Measurements from ENCODE around the gene HADHB.

GRCh38 chr2:26224095-26224494, 20.6 kb upstream of the HADHB start:
- TF ChIP-seq EZH2 (IDR thresholded peaks at IDR 0.05; ENCODE audit: borderline replicate concordance) = no peak
- TF ChIP-seq CTCF (IDR thresholded peaks at IDR 0.05; ENCODE audit: poor library complexity) = no peak
